T47D (cell line): ENCODE results near the gene KIF1B.
"Not testable (repeated sequence)": the region's sequence is repeated elsewhere in the genome, so short reads cannot be mapped to it uniquely, and the experiment has no call there.

Source experiments
- DNase-seq, 2 experiments: peaks; one replicate each; pipeline versions ENCODE4 v3.0.0 to v3.0.0-alpha.2; 2011 to 2012; ENCODE audit warnings: low read depth in 1 of 2, low spot score in 1 of 2
- JUND ChIP-seq: IDR thresholded peaks from 2 replicates; pipeline ENCODE4 v1.6.1; 2012; ENCODE audit warnings: low read depth
- in situ Hi-C: cut with HindIII; loops from 2 replicates; pipeline ENCODE4 v1.10.0; 2016; ENCODE audit warnings: low sequenced_read_pairs, low pct_unique_long_range_greater_than_20kb

Gene KIF1B

DNA sequence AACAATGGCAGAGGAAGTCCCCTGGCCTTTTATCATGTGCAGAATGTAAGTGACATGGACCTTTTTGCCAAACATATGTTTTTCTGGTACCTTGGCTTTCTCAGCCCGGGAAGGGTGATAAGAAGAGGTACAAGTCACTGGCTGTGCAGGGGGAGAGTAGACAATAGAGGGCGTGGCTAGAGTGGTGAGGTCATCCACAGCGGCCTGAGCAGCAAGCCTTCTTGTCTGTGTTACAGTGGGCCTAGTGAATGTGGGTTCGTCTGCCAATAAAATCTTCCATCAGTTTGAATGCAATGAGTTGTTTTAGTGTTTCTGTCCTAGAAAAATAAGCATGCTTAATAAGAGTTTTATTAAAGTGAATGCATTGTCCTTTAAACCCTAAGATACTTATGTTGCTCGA lies 129.4 kb downstream of the KIF1B start:
- TF ChIP-seq JUND, result no peak
- in situ Hi-C loops, result no loop called here
- DNase-seq, result no peak

- DNase-seq, result no peak
- no peak for TF ChIP-seq JUND
- in situ Hi-C loops, result no loop called here
These were observed 130.7 kb downstream of the KIF1B start for GRCh38 chr1:10340930-10341590.

- in situ Hi-C loops, result no loop called here
- TF ChIP-seq JUND, result no peak
- no peak for DNase-seq
These were observed 136.7 kb downstream of the KIF1B start for GRCh38 chr1:10347109-10347508.

DNA sequence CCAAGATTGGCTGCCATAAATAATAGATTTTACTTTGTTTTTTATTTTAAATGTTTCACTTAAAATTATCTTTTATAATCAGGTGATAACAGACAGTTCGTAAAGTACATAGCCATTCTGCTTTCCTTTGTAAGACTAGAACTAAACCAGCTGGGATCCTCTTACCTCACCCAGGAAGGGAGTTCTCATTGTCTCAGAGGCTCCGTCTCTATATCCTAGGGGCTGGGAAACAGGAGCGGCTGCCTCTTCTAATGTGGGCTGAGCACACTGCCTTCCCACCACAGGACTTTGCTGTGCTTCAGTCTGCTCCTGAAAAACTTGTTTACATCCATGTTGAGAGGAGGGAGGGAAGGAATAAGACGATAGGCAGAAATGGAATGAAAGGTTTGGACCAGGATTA lies 142.9 kb downstream of the KIF1B start:
- in situ Hi-C loops, result no loop called here
- DNase-seq, result no peak
- TF ChIP-seq JUND, result no peak

- TF ChIP-seq JUND, result no peak
- DNase-seq, result no peak
- in situ Hi-C loops, result no loop called here
These were observed 143.3 kb downstream of the KIF1B start for GRCh38 chr1:10353693-10354092.

DNA sequence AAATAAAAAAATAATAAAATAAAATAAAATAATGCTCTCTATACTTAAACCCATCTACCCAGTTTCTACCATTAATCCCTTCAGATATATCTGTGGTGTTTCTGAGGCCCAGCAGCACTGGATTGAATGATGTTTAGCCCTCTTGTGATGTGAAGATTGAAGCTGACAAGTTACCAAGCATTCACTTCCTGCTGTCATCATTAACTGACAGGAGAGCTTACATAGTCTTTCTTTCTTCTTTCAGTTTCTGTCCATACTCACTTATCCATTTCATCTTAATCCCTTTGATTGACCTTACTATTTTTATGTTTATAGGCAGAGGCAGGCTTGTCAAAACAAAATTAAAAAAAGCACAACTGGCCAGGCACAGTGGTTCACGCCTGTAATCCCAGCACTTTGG lies 149.7 kb downstream of the KIF1B start:
- in situ Hi-C loops, result no loop called here
- no peak for TF ChIP-seq JUND
- no peak for DNase-seq

DNA sequence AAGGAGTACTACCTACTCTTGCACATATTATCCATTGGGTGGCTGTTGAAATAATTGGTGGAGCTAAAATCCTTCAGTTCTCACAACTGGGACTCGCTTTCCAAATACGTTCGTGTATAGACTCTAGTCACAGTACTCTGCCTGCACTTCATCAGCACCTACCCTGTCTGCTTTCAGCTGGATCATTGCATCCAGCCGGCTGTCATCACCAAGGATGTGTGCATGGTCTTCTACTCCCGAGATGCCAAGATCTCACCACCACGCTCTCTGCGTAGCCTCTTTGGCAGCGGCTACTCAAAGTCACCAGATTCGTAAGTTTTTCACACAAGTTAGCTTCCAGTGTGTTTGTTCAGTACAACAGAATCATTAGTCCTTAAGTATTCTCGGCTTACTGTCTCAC lies 151.1 kb downstream of the KIF1B start:
- TF ChIP-seq JUND, result no peak
- in situ Hi-C loops, result no loop called here
- DNase-seq, result no peak

DNA sequence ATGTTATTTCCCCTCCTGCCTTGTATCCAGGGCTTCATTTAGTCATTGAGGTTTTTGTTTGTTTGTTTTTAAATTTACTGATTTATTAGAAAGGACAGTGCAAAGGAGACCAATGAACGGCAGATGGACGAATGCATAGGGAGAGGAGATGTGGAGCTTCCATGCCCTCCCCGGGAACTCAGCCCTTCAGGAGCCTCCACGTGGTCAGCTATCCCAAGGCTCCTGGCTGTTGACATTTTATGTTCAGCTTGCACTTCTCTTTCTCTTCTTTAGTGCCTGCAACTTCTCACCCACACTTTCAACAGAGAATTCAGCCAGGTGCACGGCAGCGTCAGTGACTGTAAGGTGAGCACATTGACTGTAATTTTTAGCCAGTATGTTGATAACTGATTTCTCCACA lies 157.8 kb downstream of the KIF1B start:
- no peak for TF ChIP-seq JUND
- in situ Hi-C loops, result no loop called here
- DNase-seq, result no peak

GRCh38 chr1:10374442-10374860 lies 164.1 kb downstream of the KIF1B start:
- no peak for TF ChIP-seq JUND
- in situ Hi-C loops, result no loop called here
- DNase-seq, result no peak

- in situ Hi-C loops, result not testable (repeated sequence)
- peak in 1 of 2 experiments; percentile 67 for DNase-seq
These were observed 167.1 kb downstream of the KIF1B start for GRCh38 chr1:10377365-10378029.

GRCh38 chr1:10378081-10378841 lies 167.9 kb downstream of the KIF1B start:
- TF ChIP-seq JUND, result no peak
- in situ Hi-C loops, result no loop called here
- DNase-seq, result no peak

GRCh38 chr1:10379101-10379620 lies 168.8 kb downstream of the KIF1B start:
- in situ Hi-C loops, result no loop called here

DNA sequence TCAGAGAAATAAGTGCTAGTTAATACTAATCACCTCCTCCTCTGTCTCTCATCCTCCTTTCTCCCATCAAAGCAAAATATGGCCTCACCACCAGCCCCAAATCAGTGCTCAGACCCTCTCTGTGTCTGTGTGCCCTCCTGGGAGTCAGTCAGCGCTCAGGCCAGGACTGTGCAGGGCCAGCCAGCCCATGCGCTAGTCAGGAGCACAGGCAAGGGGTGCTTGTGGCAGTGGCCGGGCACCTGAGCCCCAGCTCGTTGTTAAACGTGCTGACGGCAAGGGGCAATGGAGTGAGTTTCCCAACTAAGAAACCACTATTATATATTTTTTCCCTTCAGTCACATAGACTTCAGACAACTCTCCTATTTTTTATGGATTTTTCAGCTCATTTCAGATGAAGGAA lies 169.3 kb downstream of the KIF1B start:
- no peak for DNase-seq
- in situ Hi-C loops, result no loop called here
- no peak for TF ChIP-seq JUND

More at GRCh38 chr1:10379101-10379620, 168.8 kb downstream of the KIF1B start:
- no peak for DNase-seq
- TF ChIP-seq JUND, result no peak
